Stimulated activated CD4-positive, alpha-beta T cell treated with anti-CD3 and anti-CD28 coated beads, Interleukin-12 subunit alpha, Interleukin-12 subunit beta, amount 100 ng/mL, for 24 hours (primary cell): Measurements from ENCODE around the gene ARHGAP33.
A peak's percentile ranks its signal among the peaks of the same experiment; 100 is the strongest.

Experiments used
- DNase-seq, 2 experiments: peaks; one replicate each; pipeline ENCODE4 v3.0.0-alpha.2; 2020; ENCODE audit warnings: low read depth in 2 of 2

ARHGAP33 gene

DNA sequence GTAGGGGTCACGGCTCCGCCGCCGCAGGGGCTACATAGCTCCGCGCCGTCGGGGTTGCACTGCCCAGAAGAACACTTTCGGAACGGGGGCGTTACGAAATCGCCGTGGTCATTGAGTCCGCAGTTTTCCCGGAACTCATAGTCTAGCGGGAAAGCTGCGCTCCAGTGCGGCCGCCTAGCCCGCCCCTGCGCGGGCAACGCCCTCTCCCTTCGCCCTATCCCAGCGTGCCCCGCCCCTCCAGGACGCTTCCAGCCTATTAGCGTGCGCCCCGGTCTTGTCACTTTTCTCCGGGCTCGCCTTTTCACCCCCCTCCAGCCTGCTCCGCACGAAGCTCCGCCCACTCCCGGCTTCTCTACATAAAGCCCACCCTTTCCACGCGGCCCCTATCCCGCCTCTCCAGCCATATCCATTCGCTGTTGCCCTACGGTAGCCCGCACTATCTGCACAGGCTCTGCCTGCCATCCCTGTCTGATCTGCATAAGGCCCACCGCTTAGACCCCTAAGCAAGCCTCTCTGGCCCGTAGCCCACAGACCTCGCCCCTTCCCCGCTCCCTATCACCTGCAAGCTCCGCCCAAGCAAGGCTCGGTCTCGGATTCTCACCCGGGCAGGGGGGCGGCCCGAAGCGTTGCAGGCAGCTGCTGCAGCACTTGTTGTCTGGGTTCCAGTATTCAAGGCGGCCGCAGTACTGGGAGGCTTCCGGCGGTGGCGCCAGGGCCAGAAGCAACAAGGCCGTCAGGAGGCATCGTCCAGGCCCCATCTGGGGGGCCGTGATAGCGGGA is 34.8 kb upstream of the ARHGAP33 start:
- peak; percentile 88 to 96 for DNase-seq

GRCh38 chr19:35741203-35741515 is 34.2 kb upstream of the ARHGAP33 start:
- no peak for DNase-seq

GRCh38 chr19:35742121-35742724 is 33.1 kb upstream of the ARHGAP33 start, which contains the start of gene IGFLR1:
IGFLR1 (minus strand) TSS chr19:35742452; CDS start chr19:35741180, 1,272 bp downstream.
- peak; percentile 50 to 61 for DNase-seq

- DNase-seq, result no peak
These were observed 31.5 kb upstream of the ARHGAP33 start for GRCh38 chr19:35743640-35744429.

- peak; percentile 89 to 91 for DNase-seq
These were observed 30.7 kb upstream of the ARHGAP33 start for GRCh38 chr19:35744430-35745327.

GRCh38 chr19:35745328-35746086 is 29.9 kb upstream of the ARHGAP33 start, which contains the start of the genes PSENEN and U2AF1L4:
PSENEN (plus strand) TSS chr19:35745651; CDS start chr19:35745931, 280 bp downstream.
U2AF1L4 (minus strand) TSS chr19:35745418; CDS start chr19:35745391, 27 bp downstream.
- DNase-seq, result peak; percentile 89 to 91

DNA sequence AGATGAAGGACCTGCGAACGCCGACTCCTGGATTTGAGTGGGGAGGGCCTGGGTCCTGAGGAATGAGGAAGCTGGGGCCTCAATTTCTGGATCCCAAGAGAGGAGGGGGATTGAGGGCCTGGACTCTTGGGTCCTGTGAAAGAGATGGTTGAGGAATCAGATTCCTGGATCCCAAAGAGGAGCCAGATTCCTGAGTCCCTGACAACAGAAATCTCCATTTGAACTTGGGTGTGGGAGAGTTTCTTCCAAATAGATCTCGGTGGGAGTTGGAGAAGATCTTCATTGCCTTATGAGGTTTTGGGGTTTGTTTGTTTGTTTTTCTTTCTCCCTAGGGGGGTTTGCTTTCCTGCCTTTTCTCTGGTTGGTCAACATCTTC is 29.3 kb upstream of the ARHGAP33 start:
- no peak for DNase-seq

DNA sequence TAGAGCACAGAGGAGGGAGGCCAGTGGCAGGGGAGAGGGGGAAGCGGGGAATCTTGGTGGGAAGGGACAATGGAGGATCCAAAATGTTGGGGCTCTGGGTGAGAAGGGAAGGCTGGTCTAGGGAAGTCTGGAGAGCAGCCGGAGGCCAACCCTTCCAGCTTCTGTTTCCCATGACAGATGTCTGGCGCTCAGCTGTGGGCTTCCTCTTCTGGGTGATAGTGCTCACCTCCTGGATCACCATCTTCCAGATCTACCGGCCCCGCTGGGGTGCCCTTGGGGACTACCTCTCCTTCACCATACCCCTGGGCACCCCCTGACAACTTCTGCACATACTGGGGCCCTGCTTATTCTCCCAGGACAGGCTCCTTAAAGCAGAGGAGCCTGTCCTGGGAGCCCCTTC is 28.8 kb upstream of the ARHGAP33 start:
- no peak for DNase-seq

DNA sequence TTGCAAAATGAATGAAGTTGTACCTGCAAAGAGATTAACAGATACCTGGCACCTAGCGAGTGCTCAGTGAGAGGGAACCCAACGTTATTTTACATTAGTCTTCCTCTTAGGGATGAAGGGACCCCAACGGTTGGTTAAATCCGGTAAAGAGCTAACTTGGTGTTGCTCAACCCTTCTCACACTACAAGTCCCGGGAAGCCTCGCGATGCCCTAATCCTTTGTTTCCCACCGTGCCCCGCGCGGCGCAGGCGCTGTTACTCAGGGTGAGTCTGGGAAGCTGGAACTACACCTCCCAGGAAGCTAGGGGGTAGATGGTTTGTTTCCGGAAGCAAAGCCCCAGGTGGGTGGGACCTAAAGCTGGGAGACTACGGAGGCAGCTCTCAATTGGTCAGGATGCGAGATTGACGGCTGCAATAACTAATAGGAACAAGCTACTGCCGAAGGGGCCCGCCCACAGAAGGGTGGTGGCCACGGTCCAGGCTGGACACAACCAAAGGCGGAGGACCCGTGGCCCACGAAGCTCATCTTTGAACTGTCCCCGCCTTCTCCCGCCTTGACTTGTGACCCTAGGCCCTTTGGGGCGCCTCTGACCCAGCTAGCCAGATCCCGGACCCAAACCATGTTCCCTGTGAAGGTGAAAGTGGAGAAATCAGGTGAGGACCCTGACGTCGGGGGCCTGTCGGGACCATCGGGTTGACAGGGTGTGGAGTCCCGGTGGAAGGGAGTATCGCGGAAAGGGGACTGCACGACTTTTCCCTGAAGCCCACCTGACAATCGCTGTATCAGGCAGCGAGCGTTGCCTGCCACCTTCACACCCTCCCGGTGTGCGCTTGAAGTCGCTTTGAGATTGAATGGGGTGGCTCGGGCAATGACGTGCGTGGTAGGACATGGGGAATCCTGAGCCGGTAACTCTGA is 27.0 kb upstream of the ARHGAP33 start, which contains the start of gene LIN37:
TSS of gene LIN37 (plus strand) at position 471 of the 915 bp plus-strand sequence. CDS start at position 620, 149 bp downstream.
- DNase-seq, result peak; percentile 96 to 97

GRCh38 chr19:35750167-35750566 is 25.2 kb upstream of the ARHGAP33 start:
- DNase-seq, result no peak

DNA sequence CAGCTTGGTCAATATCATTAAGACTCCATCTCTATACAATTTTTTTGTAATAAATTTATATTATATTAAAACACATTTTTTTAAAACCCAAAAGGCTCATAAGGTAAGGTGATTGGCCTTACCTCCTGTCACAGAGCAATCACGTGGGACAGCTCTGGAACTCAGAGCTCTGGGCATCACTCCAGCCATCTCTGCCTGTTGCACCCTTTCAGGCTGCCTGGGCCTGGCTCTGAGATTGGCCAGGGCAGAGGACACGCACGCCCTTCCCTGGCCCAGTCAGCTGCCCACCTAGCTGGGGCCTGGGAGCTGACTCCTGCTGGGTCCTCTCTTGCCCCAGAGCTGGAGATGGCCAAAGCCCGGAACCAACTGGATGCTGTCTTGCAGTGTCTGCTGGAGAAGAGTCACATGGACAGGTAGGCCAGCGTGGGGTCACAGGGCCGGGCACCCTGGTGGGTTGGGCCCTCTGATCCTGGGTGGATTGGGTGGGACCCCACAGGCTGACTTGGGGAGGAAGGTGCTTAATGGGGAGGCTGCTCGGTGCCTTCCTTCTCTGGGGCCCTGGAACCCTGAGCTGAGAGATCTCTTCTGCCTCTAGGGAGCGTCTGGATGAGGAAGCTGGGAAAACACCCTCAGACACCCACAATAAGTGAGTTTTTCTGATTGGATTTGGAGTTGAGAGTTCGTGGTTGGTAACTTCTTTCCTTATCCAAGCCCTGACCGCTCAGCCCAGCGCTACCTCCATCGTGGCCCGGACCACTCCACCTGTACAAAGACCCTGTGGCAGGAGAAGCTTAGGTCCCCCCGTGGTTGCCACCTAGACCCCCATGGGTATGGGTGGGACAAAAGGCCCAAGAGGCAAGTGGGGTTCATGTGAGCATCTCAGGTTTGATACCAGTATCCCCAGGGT is 23.3 kb upstream of the ARHGAP33 start:
- no peak for DNase-seq

- DNase-seq, result no peak
These were observed 22.5 kb upstream of the ARHGAP33 start for GRCh38 chr19:35752746-35753350.

DNA sequence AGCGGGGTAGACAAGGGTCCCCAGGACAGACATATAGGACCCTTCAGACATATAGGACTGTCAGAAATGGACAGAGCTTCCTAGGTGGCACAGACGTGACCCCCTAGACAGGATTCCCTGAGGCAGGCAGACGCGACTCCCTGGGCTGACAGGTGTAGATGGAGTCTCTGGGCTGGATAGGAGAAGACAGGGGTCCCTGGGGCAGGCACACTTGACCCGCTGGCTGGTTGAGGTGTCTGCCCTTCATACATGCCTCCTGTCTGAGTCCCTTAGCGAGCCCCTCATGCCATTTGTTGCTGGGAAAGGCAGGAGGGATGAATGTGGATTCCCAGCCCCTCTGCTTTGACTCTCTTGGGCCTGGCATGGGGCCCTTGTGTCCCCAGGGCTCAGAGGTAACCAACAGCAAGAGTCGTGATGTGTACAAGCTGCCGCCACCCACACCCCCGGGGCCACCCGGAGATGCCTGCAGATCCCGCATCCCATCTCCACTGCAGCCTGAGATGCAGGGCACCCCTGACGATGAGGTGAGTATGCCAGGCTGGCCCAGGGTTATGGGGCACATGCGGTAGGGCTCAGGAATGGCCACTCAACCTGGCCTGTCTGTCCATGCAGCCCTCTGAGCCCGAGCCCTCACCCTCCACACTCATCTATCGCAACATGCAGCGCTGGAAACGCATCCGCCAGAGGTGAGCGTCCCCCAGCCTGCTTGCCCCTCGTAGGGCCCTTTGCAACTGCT is 21.6 kb upstream of the ARHGAP33 start:
- DNase-seq, result no peak

DNA sequence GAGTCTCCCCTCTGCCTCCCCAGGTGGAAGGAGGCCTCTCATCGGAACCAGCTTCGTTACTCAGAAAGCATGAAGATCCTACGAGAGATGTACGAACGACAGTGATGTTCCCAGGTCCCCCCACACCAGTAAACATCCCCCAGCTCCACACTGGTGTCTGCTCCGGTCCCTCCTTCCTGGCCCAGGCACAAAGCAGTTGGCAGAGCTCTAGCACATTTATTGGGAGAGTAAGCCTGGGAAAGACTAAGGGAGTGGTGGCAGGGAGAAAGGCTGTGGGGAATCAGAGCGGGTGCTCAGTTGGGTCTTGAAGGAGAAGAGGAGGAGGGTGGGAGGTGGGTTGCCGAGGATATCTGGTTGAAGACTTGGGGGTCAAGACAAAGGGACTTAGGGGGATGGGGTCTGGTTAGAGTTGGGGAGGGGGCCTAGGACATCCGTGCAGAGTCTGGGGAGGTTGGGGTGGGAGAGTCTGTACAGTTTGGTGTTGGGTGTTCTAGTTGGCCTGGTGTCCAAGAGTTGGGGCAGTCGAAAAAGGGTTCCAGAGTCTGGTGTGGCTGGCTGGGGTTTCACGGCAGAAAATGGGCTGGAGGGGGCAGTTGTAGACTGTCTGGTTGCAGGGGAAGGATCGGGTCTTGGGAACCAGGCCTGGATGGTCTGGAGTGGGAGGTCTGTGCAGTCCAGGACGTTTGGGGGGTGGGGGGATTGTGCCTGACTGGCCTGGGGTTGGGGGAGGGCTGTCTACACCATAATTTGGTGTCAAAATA is 20.8 kb upstream of the ARHGAP33 start:
- DNase-seq, result no peak

DNA sequence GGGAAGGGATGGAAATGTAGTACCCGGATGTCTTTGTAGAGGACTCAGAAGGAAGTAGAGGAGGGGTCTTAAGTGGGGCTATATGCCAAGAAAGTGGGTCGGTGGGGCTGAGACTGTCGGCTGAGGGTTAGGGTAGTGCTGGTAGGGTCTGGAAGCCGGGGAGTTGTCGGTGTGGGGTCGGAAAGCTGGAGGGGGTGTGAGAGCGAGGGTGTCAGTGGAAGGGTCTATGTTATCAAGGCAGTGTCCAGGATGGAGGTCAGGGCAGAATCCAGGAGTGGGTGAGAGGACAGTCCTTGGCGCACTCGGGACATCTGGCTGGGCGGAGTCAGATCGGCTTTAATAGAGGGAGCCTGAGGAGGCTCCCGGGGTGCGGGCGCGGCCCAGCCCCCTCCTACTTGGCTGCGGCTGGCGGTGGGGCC is 20.2 kb upstream of the ARHGAP33 start:
- DNase-seq, result no peak
